ENCODE results near the gene CRYGC.
"Not testable (repeated sequence)": the region's sequence is repeated elsewhere in the genome, so short reads cannot be mapped to it uniquely, and the experiment has no call there.

CRYGC gene

DNA sequence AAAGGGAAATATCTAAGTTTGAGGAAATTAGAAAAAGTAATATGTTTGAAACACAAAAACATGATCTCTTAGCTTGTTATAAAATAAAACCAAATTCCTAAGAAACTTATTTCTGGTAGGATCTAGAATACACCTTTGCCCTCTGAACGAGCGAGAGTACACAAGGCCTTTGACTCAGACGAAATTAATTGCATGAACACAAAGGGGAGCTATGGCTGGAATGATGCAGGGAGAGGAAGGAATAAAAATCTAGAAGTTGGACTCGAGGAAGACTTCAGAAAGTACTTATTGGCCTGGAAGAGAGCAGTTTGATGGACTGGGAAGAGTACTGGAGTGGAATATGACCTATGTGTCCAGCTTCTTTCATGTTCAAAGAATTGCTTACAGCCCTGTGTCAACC, 4.4 kb downstream of the CRYGC start:
- Mint-ChIP-seq H3K27ac (no peak overlapping the region), H3K4me1 (ENCODE audit: low read depth) (peaks cover 6% of the 10 kb centered on the region), H3K36me3 (ENCODE audit: low read depth) (no peaks in the 10 kb centered on the region), H3K9me3 (no peaks in the 10 kb centered on the region), H3K27me3 (ENCODE audit: low read depth) (peaks cover 53% of the 10 kb centered on the region), H3K4me3 (no peak overlapping the region)
- DNase-seq (ENCODE audit: low spot score): no peak

DNA sequence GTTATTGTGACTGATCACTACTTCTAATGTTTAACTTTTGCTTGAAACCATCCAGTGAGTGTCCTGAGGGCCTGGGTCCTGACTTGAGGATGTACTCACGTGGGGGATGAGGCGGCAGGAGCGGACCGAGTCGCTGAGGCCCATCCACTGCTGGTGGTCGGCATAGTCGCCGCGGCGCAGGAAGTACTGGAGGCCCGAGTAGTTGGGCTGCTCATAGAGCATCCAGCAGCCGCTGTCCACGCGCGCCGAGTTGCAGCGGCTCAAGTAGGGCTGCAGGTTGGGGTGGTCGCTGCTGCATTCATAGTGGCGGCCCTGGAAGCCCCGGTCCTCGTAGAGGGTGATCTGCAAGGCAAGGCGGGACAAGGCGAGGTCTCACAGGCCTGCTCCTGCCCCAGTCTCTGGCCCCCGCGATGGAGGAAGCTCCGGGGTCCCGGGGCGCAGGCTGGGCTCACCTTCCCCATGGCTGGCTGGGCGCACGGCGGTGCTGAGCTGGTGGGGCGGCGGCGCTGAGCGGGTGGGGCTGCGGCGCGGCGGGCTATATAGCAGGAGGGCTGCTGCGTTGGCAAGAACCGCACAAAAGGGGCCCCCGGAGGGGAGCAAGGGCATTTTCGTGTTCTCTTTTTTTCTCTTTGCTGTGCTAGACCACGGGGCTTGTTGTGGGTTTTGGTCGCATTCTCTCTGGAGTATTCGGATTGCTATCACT, 5.5 kb downstream of the CRYGC start, which contains the start of gene CRYGD:
TSS of gene CRYGD (minus strand) at position 512 of the 703 bp plus-strand sequence. CDS start at position 461, 51 bp downstream.
- H3K4me1 Mint-ChIP-seq (ENCODE audit: low read depth); H3K9me3 Mint-ChIP-seq; H3K27ac Mint-ChIP-seq; DNase-seq (ENCODE audit: low spot score); H3K36me3 Mint-ChIP-seq (ENCODE audit: low read depth): not testable (repeated sequence)
- Mint-ChIP-seq H3K27me3 (ENCODE audit: low read depth) (peaks cover 52% of the 10 kb centered on the region), H3K4me3 (peak within 1 kb of the TSS; percentile 40)

DNA sequence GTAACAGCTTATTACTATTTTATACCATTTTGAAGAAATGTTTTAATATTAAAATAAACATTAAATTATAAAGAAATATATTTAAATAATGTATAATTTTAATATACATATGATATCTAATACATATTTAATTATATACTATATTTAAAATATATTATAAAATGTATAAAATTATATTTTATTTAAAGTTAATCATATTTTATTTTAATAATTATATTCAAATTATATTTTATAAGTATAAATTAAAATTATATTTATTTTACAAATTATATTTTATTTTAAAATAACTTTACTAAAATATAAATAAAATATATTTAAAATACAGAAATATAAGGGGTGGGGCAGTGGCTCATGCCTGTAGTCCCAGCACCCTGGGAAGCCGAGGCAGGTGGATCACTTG, 7.4 kb downstream of the CRYGC start:
- Mint-ChIP-seq H3K9me3 (no peaks in the 10 kb centered on the region), H3K4me1 (ENCODE audit: low read depth) (peaks cover 6% of the 10 kb centered on the region), H3K4me3 (no peak overlapping the region), H3K27ac (no peak overlapping the region), H3K36me3 (ENCODE audit: low read depth) (no peaks in the 10 kb centered on the region), H3K27me3 (ENCODE audit: low read depth) (peaks cover 46% of the 10 kb centered on the region)
- DNase-seq (ENCODE audit: low spot score): no peak

DNA sequence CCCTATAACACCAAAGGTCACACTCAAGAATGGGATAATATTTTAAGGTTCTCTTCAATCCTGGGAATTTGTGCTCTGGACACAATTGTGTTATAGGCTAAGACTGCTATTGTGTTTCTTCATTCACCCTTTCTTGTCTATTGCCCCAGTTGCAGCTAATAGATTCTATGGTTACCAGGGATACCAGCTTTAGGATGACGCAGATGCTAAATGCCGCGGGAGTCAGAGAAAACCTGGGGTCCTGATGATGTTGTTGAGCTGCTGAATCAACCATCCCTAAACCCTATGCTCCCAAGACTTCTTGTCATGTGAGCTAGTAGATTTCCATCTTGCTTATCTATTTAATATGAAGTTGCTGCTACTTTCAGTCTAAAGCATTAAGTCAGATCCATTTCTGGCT, 10.7 kb downstream of the CRYGC start:
- peaks cover 21% of the 10 kb centered on the region for H3K27me3 Mint-ChIP-seq (ENCODE audit: low read depth)
- H3K4me3 Mint-ChIP-seq: no peak overlapping the region
- no peak overlapping the region for H3K27ac Mint-ChIP-seq
- H3K9me3 Mint-ChIP-seq: no peaks in the 10 kb centered on the region
- H3K4me1 Mint-ChIP-seq (ENCODE audit: low read depth): peaks cover 3% of the 10 kb centered on the region
- no peak for DNase-seq (ENCODE audit: low spot score)
- H3K36me3 Mint-ChIP-seq (ENCODE audit: low read depth): no peaks in the 10 kb centered on the region

DNA sequence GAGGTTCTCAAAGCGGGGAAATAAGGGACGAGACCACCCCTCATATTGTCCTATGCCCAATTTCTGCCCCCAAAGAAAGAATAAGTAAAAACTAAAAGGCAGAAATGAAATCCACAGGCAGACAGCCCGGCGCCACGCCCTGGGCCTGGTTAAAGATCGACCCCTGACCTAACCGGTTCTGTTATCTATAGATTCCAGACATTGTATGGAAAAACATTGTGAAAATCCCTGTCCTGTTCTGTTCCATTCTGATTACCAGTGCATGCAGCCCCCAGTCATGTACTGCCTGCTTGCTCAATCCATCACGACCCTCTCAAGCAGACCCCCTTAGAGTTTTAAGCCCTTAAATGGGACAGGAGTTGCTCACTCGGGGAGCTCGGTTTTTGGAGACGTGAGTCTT, 12.2 kb downstream of the CRYGC start:
- not testable (repeated sequence) for H3K36me3 Mint-ChIP-seq (ENCODE audit: low read depth); H3K27ac Mint-ChIP-seq; H3K9me3 Mint-ChIP-seq; H3K4me3 Mint-ChIP-seq; DNase-seq (ENCODE audit: low spot score); H3K4me1 Mint-ChIP-seq (ENCODE audit: low read depth)
- H3K27me3 Mint-ChIP-seq (ENCODE audit: low read depth): peaks cover 15% of the 10 kb centered on the region

DNA sequence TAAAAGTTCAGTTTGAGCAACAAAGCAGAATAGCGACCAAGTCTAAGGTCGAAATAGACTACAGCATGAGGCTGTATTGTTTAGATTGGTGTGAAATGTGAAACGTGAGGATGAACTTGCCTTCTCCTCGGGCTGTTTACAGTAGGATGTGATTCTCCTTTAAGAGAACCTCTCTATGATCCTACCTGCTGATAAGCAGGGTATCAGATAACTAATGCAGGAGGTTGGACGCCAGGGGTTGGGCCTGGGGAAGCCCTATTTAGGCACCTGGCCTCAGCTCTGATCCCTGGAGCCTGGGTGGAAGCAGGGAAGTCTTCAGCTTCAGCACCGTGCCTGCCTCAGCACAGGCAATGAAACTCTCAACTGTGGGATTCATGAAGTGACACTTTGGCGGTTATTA, 16.7 kb downstream of the CRYGC start:
- Mint-ChIP-seq H3K36me3 (ENCODE audit: low read depth) (no peaks in the 10 kb centered on the region), H3K4me1 (ENCODE audit: low read depth) (no peaks in the 10 kb centered on the region), H3K27me3 (ENCODE audit: low read depth) (no peaks in the 10 kb centered on the region), H3K27ac (no peak overlapping the region), H3K9me3 (no peaks in the 10 kb centered on the region), H3K4me3 (no peak overlapping the region)
- no peak for DNase-seq (ENCODE audit: low spot score)

DNA sequence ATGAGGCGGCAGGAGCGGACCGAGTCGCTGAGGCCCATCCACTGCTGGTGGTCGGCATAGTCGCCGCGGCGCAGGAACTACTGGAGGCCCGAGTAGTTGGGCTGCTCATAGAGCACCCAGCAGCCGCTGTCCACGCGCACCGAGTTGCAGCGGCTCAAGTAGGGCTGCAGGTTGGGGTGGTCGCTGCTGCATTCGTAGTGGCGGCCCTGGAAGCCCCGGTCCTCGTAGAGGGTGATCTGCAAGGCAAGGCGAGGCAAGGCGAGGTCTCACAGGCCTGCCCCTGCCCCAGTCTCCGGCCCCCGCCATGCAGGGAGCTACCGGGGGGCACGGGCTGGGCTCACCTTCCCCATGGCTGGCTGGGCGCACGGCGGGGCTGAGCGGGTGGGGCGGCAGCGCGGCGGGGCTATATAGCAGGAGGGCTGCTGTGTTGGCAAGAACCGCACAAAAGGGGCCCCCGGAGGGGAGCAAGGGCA, 17.3 kb downstream of the CRYGC start:
- not testable (repeated sequence) for H3K4me1 Mint-ChIP-seq (ENCODE audit: low read depth); H3K9me3 Mint-ChIP-seq; H3K36me3 Mint-ChIP-seq (ENCODE audit: low read depth); H3K27ac Mint-ChIP-seq; H3K4me3 Mint-ChIP-seq; H3K27me3 Mint-ChIP-seq (ENCODE audit: low read depth); DNase-seq (ENCODE audit: low spot score)

DNA sequence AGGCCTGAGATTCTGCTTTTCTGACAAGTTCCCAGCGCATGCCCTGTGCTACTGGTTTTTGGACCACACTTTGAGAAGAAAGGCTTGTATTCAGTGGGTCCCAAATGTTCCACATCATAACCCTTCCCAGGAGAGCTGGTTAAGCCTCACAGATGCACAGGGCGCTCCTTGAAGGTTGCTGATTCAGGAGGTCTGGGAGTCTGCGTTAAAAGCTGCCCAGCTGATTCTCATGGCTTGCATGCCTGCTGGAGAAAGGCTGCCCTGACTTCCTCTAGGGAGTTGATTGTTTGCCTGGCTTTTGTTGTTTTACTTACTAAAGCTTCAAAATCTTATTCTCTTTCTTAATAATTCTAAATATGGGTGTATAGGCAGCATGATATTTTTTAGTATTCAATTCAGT, 26.0 kb downstream of the CRYGC start:
- Mint-ChIP-seq H3K27ac (no peak overlapping the region), H3K27me3 (ENCODE audit: low read depth) (peaks cover 7% of the 10 kb centered on the region), H3K4me3 (no peak overlapping the region), H3K9me3 (no peaks in the 10 kb centered on the region), H3K36me3 (ENCODE audit: low read depth) (no peaks in the 10 kb centered on the region), H3K4me1 (ENCODE audit: low read depth) (peaks cover 21% of the 10 kb centered on the region)
- no peak for DNase-seq (ENCODE audit: low spot score)

DNA sequence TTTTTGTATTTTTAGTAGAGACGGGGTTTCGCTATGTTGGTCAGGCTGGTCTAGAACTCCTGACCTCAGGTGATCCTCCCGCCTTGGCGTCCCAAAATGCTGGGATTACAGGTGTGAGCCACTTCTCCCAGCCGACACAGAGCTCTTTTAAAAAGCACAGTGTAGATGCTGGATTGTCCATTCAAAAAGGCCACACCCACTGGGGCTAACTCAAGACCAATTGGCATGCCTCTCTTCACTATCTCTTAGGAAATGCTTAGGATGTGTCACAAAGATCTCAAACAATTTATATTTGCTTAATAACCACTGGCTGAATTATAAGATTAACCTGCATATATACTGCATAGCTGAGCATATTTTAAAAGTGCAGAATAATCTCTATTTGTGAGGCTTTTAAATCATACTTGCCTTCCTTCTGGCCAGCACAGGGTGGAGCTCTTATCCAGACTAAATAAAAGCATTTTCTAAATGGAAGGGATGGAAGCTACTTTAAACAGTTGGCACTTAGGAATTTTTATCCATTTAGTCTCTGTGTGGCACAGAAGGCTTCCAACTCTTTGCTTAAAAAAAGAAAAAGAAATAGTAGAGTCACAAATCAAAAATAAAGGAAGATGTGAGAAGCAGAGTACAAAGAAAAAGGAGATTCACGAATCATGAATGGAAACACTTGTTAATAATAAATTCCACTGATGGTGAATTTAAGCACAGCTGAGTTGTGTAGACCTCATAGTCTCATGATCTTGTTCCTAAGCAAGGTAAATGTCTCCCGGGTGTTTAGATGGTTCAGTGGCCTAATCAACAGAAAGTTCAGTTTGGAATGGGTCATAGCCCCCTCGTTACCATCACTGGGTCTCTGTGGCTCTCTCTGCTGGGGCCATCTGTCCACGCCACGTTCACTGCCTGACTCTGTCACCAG, 27.7 kb downstream of the CRYGC start:
- no peaks in the 10 kb centered on the region for H3K36me3 Mint-ChIP-seq (ENCODE audit: low read depth)
- peak overlapping the region; percentile 30 for H3K4me3 Mint-ChIP-seq
- H3K27ac Mint-ChIP-seq: peak overlapping the region; percentile 37
- H3K27me3 Mint-ChIP-seq (ENCODE audit: low read depth): peaks cover 7% of the 10 kb centered on the region
- no peak for DNase-seq (ENCODE audit: low spot score)
- H3K9me3 Mint-ChIP-seq: no peaks in the 10 kb centered on the region
- peaks cover 21% of the 10 kb centered on the region for H3K4me1 Mint-ChIP-seq (ENCODE audit: low read depth)

DNA sequence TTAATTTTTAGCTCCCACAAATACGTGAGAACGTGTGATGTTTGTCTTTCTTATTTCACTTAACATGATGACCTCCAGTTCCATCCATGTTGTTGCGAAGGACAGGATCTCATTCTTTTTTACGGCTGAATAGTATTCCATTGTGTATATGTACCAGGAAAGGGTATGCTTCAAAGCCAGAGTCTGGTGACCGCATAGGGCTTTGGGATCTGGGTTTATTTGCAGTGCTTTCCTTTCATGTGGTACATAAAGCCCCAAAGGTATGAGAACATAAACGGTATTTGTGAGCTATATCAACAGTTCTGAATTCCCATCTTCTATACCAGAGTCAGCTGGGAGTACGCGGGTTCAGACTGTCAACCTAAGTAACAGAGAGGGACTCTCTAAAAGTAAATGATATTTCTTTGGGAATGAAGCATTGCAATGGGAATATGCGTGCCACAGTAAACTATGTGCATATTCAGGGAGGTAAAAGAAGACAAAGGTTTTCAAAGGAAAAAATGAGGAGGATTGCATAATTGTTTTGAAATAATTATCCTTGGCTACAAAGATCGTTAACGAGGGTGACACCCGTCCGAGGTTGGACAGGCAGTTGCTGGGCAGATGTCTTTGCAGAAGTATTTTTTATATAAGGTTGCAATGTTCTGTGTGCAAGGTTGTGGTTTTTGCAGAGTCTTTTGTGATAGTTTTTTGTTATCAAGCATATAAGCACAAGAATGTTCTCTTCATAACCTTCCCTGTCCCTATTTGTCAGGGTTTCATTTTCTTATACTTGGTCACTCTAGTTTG, 29.8 kb downstream of the CRYGC start:
- Mint-ChIP-seq H3K4me3 (peak overlapping the region; percentile 51), H3K4me1 (ENCODE audit: low read depth) (peaks cover 21% of the 10 kb centered on the region), H3K27me3 (ENCODE audit: low read depth) (peaks cover 5% of the 10 kb centered on the region), H3K36me3 (ENCODE audit: low read depth) (no peaks in the 10 kb centered on the region), H3K9me3 (no peaks in the 10 kb centered on the region), H3K27ac (no peak overlapping the region)
- no peak for DNase-seq (ENCODE audit: low spot score)

DNA sequence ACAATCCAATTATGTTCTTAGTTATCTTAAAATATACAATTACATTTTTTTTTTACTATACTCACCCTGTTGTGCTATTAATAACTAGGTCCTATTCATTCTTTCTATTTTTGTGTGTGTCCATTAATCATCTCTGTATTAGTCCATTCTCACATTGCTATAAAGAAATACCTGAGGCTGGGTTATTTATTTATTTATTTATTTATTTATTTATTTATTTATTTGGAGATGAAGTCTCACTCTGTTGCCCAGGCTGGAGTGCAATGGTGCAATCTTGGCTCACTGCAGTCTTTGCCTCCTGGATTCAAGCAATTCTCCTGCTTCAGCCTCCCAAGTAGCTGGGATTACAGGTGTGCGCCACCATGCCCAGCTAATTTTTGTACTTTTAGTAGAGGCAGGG, 30.9 kb downstream of the CRYGC start:
- H3K4me1 Mint-ChIP-seq (ENCODE audit: low read depth): peaks cover 21% of the 10 kb centered on the region
- H3K9me3 Mint-ChIP-seq; H3K27ac Mint-ChIP-seq; H3K4me3 Mint-ChIP-seq; H3K27me3 Mint-ChIP-seq (ENCODE audit: low read depth); H3K36me3 Mint-ChIP-seq (ENCODE audit: low read depth); DNase-seq (ENCODE audit: low spot score): not testable (repeated sequence)

DNA sequence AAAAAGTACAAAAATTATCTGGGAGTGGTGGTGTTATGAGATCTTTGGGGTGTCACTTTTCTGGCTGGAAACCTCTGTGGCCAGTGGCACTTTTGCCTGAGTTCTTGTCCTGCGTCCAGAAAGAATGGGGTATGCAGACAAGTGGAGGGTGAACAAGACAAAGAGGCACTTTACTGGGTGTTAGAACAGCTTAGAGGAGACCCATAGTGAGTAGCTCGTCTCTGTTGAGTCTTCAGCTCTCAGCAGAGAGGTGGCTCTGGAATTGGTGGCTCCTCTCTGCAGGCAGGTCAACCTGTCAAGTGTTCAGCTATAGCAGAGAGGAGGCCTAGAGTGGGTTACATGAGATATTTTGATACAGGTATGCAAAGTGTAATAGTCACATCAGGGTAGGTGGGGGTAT, 31.4 kb downstream of the CRYGC start:
- Mint-ChIP-seq H3K9me3 (no peaks in the 10 kb centered on the region), H3K4me1 (ENCODE audit: low read depth) (peaks cover 21% of the 10 kb centered on the region), H3K27ac (no peak overlapping the region), H3K36me3 (ENCODE audit: low read depth) (no peaks in the 10 kb centered on the region), H3K27me3 (ENCODE audit: low read depth) (peaks cover 5% of the 10 kb centered on the region), H3K4me3 (no peak overlapping the region)
- DNase-seq (ENCODE audit: low spot score): no peak

DNA sequence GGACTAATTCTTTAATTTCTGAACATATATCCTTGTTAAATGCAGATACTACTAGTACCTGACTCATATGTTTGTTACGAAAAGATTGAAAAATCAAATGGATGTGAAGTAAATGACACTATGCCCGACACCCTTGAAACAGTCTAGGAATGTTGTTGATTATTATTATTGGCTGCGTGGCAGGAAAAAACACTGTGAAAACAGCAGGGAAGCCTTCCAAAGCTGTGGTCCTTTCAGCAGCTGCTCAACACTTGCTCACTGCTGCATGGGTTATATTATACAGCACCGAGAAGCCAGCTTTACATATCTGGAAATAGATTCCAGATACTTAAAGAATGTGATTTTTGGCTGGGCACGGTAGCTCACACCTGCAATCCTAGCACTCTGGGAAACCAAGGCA, 31.8 kb downstream of the CRYGC start:
- peaks cover 5% of the 10 kb centered on the region for H3K27me3 Mint-ChIP-seq (ENCODE audit: low read depth)
- DNase-seq (ENCODE audit: low spot score): no peak

DNA sequence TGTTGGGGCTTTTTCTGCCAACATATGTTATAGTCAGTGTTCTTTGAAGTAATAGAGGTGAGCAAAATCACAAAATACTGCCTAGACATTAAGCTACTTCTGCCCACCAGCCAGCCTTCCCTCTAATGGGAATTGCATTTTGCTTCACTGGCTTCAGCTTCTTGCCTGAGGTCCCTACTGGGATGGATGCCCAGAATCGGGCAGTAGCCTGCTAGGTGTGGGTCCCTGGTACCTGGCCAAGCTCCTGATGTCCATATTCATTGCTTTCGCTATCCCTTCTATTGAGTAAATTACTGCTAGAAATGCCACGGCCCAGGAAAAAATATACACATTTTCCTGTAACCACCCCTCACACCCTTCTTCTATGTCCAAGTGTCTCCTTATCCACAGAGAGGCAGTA, 32.3 kb downstream of the CRYGC start:
- Mint-ChIP-seq H3K9me3 (no peaks in the 10 kb centered on the region), H3K27ac (no peak overlapping the region), H3K36me3 (ENCODE audit: low read depth) (no peaks in the 10 kb centered on the region), H3K4me1 (ENCODE audit: low read depth) (peaks cover 21% of the 10 kb centered on the region), H3K4me3 (no peak overlapping the region), H3K27me3 (ENCODE audit: low read depth) (peaks cover 5% of the 10 kb centered on the region)
- no peak for DNase-seq (ENCODE audit: low spot score)

More for the DNA sequence above, 31.8 kb downstream of the CRYGC start:
- H3K9me3 Mint-ChIP-seq: no peaks in the 10 kb centered on the region
- H3K4me1 Mint-ChIP-seq (ENCODE audit: low read depth): peaks cover 21% of the 10 kb centered on the region
- no peak overlapping the region for H3K27ac Mint-ChIP-seq
- H3K36me3 Mint-ChIP-seq (ENCODE audit: low read depth): no peaks in the 10 kb centered on the region
- no peak overlapping the region for H3K4me3 Mint-ChIP-seq

Measured in T-helper 2 cell treated with Interferon-gamma antibody and Interleukin-4, amounts not matched to agents 5 μg/mL and 100 μg/mL, for 36 hours (primary cell).